SH-SY5Y (cell line): ENCODE results near the gene FOXD4L5.
"Not testable (repeated sequence)": the region's sequence is repeated elsewhere in the genome, so short reads cannot be mapped to it uniquely, and the experiment has no call there.

Experiments
- GATA2 ChIP-seq: IDR thresholded peaks from 2 replicates; pipeline ENCODE4 v1.6.1; 2011; ENCODE audit warnings: mild to moderate bottlenecking, low read depth, low read length
- GATA3 ChIP-seq: IDR thresholded peaks from 2 replicates; pipeline ENCODE4 v1.6.1; 2011; ENCODE audit warnings: low read depth, mild to moderate bottlenecking, low read length, moderate library complexity

The FOXD4L5 gene

GRCh38 chr9:65285109-65285508 lies at the start of gene FOXD4L5:
TSS of gene FOXD4L5 (minus strand) at chr9:65285209. CDS start at chr9:65284377, 832 bp downstream.
- TF ChIP-seq GATA3, GATA2: not testable (repeated sequence)
